Activated T-cell treated with anti-CD3 and anti-CD28 coated beads for 48 hours (primary cell): ENCODE measurements around the gene ZSCAN12.

Source experiments
- DNase-seq: peaks from one replicate; pipeline ENCODE4 v3.0.0-alpha.2; 2020; ENCODE audit warnings: low read depth

Gene ZSCAN12

GRCh38 chr6:28353981-28354676 is 45.4 kb downstream of the ZSCAN12 start:
- no peak for DNase-seq

DNA sequence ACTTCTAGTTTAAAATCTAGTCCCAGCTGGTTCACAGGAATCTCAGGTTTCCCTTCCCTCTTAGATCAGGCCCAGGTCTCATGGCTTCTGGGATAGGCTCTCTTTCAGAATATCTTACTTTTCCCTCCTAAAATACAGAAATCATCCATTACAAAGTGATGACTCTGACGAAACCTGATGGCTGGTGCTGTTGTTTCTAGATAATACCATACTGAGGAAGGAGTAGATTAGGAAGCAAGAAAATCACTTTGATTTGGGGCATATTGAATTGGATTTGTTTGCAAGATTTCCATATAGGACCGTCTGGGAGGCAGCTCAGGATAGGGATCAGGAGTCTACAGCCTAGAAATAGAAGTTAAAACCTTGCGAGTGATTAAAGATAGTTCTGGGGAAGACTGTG is 46.2 kb downstream of the ZSCAN12 start:
- no peak for DNase-seq

- no peak for DNase-seq
These were observed 48.0 kb downstream of the ZSCAN12 start for GRCh38 chr6:28351493-28351925.

- DNase-seq: no peak
These were observed 48.5 kb downstream of the ZSCAN12 start for GRCh38 chr6:28351087-28351486.

DNA sequence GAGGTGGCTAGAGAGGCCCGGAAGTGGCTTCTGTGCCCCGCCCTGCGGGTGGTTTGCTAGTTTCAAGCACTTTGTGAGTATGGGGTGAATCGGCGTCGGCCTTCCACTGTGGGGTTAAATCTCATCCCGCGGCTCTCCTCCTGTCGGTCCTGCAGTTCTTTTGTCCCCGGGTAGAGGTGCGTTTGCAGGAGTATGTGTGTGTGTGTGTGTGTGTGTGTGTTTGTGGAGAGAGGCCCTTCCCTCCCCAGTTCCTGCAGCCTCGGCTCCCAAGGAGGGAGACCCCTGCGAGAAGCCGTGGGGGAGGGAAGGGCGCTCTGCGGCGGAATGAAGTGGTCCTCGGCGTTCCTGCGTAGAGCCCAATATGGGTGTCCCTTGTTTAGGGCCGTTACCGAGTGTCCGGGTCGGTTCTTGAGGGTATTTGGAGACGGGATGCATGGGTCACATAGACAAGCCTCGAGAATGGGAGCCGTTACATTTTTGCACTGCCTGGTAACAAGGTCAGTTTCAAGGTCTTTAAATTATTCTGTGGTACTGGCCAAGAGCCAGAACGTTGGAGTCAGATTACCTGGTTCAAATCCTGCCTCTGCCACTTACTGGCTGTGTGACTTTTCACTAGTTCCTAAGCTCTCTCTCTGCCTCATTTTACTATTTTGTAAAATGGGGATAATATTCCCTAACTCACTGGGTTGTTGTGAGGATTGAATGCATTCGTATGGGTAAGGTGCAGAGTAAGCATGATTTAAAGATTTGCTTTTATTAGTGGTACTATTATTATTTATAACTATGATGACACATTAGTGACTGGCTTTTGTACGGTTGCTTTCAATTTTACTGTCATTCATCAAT is 49.4 kb downstream of the ZSCAN12 start, which contains the start of gene ZKSCAN3:
TSS of gene ZKSCAN3 (plus strand) at position 56 of the 846 bp plus-strand sequence. CDS start 9,640 bp downstream, outside the sequence.
- peak; percentile 82 for DNase-seq

DNA sequence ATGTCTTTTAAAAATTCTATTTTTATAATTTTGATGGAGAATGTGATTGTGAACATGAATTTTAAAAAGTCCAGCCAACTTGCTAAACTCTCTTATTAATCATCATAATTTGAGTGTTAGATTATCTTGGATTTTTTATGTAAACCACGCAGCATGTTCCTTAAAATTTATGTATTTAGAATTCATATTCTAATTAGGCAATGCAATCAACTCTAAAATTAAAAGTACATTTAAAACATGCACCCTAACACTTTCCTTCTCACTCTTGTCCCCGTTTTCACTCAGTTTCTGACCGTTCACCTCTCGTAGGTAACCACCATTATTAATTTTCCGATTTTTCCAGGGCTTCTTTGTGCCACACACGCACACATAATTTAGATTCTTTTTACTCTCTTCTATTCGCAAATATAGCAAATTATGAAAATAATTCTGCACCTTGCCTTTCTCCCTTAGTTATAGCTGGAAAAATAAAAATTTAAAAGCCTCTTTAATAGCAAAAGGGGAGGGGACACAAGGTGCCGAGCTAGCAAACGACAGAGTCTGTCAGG is 50.1 kb downstream of the ZSCAN12 start:
- DNase-seq: no peak

- no peak for DNase-seq
These were observed 52.4 kb downstream of the ZSCAN12 start for GRCh38 chr6:28347119-28347518.

DNA sequence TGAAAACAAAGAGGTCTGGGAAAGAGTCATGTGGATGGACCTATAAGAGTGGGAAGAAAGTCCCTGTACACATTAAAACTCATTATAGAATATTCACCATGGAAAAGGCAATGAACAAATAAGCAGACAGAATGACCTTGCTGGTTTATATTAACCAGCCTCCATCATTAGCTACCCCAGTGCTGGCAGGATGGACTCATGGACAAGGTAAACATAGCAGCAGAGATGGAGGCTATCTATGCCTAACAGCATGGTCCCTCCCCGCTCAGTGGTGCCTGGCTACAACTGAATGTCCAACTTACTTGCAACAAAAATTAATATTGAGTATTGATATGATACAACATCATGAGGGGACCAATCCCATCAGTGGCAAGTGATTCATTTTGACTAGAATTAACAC is 54.3 kb downstream of the ZSCAN12 start:
- no peak for DNase-seq

DNA sequence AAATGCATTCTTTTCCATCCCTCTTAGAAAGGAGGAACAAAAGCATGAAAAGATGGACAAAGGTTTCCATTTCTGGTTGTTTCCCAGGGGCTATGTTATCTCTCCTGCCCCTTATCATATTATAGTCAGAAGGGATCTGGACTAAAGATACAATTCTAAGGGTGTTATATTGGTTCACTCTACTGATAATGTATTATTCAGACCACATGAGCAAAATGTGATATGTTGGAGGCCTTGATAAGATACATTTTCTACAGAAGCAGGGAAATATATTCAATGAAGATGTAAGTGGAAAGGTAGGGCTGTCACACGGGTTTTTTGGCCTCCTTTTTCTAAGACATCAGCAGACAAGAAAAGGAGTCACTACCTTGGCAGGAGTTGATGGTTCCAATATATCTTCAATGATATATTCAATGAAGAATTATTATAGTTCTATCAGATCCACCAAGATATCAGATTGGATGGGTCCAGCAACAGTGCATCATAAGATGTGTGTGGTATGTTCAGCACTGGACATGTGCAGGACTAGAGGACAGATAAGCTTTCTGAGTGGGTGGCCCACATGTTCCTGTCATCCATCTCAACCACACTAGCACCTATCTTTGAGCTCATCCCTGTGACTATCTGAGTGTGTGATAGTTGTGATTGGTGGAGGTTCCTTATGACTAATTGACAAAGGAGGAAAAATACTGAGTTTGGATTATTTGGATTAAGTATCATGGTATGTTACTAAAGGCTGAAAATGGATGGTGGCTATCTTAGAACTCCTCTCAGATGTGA is 55.5 kb downstream of the ZSCAN12 start:
- DNase-seq: no peak

DNA sequence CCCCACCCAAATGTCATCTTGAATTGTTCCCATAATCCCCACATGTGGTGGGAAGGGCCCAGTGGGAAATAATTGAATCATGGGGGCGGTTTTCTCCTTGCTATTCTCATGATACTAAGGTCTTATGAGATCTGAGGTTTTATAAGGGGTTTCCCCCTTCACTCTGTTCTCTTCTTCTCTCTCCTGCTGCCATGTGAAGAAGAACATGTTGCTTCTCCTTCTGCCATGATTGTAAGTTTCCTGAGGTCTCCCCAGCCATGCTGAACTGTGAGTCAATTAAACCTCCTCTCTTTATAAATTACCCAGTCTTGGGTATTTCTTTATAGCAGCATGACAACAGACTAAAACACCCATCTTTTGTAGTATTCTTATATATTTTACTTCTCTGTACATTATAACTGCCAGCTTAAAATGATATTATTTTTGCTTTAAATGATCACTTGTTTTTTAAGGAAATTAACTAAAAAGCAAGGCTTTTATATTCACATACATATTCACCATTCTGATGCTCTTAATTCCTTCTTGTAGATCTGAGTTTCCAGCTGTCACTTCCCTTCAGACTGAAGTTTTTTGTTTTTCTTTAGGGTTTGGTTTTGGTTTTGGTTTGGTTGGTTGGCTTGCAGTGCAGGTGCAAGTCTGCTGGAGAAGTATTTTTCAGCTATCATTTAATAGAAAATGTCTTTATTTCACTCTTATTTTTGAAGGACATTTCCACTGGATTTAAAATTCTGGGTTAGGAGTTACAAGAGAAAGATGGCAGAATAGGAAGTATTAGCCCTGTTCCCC is 59.0 kb downstream of the ZSCAN12 start:
- no peak for DNase-seq

DNA sequence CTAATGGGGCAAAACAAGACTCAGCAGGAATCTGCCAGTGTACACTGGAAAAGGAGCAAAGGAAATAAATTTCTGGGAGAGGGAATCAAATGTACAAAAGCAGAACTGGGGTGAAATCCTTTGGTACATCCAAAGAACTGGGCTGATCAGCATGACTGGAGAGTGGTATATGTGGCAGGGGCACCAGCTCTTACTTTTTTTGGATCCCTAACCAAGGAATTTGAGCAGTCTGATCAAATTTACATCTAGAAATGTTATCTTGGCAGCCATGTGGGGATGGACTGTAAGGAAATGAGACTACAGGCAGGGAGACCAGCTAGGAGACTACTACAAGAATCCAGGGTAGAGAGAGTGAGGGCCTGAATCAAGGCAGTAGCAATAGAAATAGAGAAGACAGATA is 62.4 kb downstream of the ZSCAN12 start:
- no peak for DNase-seq

GRCh38 chr6:28336284-28337120 is 63.0 kb downstream of the ZSCAN12 start:
- no peak for DNase-seq

DNA sequence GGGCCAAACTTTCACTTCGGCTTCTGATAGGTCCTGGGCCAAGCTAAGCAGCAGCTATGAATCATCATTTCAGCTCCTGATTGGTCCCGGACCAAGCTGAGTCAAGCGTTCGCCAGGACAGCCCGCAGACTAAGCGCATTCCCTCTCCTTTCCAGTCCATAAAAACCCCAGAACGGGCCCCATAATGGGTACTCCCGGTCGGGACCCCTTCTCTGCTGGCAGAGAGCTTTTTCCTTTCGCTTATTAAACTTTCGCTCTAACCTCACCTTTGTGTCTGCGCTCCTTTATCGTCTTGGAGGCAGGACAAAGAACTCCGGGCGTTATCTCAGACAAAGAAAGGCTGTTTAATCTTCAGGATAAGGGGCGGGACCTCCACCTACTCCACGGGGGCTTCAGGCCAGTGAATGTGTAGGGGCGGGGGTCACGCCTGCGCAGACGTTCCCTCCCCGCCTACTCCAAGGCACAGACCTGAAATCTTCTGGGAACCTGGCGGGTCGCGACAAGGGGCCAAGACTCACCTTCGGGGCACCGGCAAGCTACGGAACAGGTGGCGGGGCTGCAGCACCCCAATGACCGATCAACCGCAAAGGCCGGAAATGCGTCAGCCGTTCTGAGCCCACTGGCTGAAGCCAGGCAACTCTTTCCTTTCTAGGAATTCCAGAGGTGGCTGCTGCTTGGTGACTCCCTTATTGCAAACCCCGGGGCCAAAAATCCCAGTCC is 63.8 kb downstream of the ZSCAN12 start, which contains the start of gene ZSCAN31:
TSS of gene ZSCAN31 (minus strand) at position 585 of the 720 bp plus-strand sequence. CDS start 6,465 bp downstream, outside the sequence.
- DNase-seq: peak; percentile 56

- no peak for DNase-seq
These were observed 64.4 kb downstream of the ZSCAN12 start for GRCh38 chr6:28335040-28335563.

DNA sequence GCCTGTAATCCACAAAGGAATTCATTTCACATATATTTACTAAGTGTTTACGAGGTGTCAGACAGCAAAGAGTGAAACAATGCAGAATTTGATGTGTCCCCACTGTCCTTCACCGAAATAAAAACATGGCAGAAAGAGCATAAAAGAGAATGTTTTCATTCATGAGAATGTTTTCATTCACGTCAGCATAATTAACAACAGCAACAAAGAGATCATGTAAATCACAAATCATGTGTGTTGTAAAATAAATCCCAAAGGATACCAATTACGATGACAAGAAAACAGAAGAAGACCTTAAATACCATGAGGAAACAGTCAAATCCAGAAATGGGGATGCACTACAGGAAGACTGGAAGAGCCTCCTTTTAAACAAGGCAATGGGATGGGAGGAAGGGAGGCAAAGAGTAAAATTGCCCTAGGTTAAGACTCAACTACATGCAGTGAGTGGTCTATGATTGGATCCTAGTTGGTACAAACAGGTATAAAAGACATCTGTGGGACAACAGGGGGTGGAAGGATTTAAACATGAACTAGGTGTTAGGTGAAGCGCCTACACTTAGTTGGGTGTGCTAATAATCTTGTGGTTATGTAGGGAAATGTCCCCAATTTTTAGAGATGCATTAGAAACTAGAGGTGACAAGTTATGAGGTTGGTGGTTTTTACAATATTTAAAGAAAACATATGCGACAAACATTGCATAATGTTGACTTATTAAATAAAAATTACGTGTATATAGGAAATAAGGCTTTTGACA is 65.1 kb downstream of the ZSCAN12 start:
- DNase-seq: no peak

DNA sequence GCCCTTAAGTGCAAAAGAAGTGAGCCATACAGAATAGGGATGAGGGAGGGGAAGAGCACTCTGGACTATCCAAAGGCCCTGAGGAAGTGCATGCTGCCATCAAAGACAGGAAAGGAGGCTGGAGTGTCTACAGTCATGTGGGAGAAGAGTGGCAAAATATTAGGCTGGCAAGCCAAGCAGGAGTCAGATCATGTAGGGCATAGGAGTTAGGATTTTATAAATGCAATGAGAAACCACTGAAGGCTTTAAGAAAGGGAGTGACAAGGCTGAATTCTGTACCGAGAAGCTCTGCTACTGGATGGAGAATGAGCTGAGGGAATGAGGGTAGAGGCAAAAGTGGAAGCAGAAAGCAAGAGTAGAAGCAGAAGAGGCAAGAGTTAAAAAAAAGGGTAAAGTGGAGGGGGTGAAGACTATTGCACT is 65.9 kb downstream of the ZSCAN12 start:
- no peak for DNase-seq

DNA sequence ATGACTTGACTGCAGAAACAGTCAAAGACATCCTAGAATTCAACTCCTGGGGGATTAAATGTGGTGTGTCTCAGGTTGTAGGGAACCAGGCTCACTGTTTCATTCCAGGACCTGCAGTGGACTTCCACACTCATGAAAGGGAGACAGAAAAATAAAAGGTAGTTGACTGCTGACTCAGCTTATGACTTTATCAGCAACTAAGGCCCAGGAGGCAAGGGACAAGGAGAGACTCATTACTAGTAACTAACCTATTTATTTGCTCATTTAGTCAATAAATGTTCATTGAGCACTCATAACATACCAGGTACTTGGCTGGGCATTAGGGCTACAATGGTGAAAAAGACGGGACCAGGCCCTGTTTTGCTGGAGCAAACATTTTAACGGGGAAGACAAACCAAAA is 66.5 kb downstream of the ZSCAN12 start:
- no peak for DNase-seq

DNA sequence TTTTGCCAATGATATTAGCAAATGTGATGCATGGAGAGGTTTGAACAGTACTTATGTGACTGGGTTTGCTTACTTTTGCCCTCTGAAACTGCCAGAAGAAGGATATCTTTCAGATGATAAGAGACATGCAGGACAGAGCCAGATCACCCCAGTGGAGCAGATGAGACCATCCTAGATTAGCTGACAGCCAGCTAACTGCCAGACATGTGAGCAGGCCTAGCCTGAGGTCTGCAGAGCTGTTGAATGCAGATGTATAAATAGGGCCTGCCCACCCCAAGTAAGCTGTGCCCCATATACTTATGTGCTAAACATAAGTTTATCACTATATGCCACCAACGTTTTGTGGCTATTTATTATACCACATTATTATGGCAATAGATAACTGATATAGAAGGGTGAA is 69.5 kb downstream of the ZSCAN12 start:
- DNase-seq: no peak
